Measurements from ENCODE around the gene DGCR2. TPM values are rescaled to one million over a fixed set of nuclear protein-coding genes. Genes with fewer than 3 reads are reported as not detected.

Gene DGCR2
- total and polyA plus RNA-seq, 2 of the 8 experiments (the other 6 are each of a cell fraction or from before 2014, with no cell fraction given): 42.3 to 62.2 TPM

GRCh38 chr22:19003508-19003907 lies 118.7 kb downstream of the DGCR2 start:
- Histone ChIP-seq H3K79me2 (ENCODE audit: control insufficient read depth in 1 of 2, insufficient read depth in 2 of 2, low read length in 2 of 2) (no peaks in the 10 kb centered on the region), H4K91ac (replicated peaks; ENCODE audit: insufficient read length, low read length) (no peak overlapping the region), H2BK5ac (ENCODE audit: low read depth, low read length) (no peak overlapping the region), H3K23ac (ENCODE audit: insufficient read length) (no peak overlapping the region), H3K4ac (replicated peaks; ENCODE audit: insufficient read length, low read depth, low read length) (no peak overlapping the region), H3K27ac (ENCODE audit: low read depth, low read length) (no peak overlapping the region), H2BK120ac (replicated peaks; ENCODE audit: low read depth, low read length) (no peak overlapping the region), H2AFZ (ENCODE audit: low read length) (no peak overlapping the region), H3K4me3 (ENCODE audit: extremely low read depth in 1 of 4, insufficient read depth in 2 of 4, low read depth in 3 of 4, low read length in 4 of 4) (no peak overlapping the region), H3K36me3 (ENCODE audit: control insufficient read depth in 2 of 4, insufficient read depth in 4 of 4, low read length in 3 of 4) (no peaks in the 10 kb centered on the region), H2BK12ac (ENCODE audit: low read depth, low read length) (no peak overlapping the region), H2AK5ac (ENCODE audit: low read depth, low read length) (no peak overlapping the region), H4K20me1 (replicated peaks in 1 of 2; ENCODE audit: control insufficient read depth in 1 of 2, insufficient read depth in 2 of 2, low read length in 2 of 2) (no peaks in the 10 kb centered on the region), H3K79me1 (ENCODE audit: low read depth, low read length) (no peaks in the 10 kb centered on the region), H3K4me2 (ENCODE audit: insufficient read depth in 1 of 2, low read depth in 2 of 2, low read length in 2 of 2) (no peak overlapping the region), H3K23me2 (ENCODE audit: low read depth, low read length) (no peaks in the 10 kb centered on the region; the same call in none of the 2 replicates), H2BK15ac (ENCODE audit: low read length) (no peak overlapping the region), H3K9me3 (ENCODE audit: insufficient read depth in 2 of 2, low read depth in 1 of 2, low read length in 1 of 2) (no peaks in the 10 kb centered on the region), H3K18ac (ENCODE audit: extremely low read depth, low read length) (no peak overlapping the region), H2BK20ac (ENCODE audit: low read length) (no peak overlapping the region), H3K9ac (replicated peaks in 1 of 4; ENCODE audit: extremely low read depth in 1 of 4, low read depth in 3 of 4, low read length in 3 of 4) (no peak overlapping the region), H3K4me1 (replicated peaks in 1 of 4; ENCODE audit: control insufficient read depth in 3 of 4, insufficient read depth in 4 of 4, low read length in 3 of 4) (no peaks in the 10 kb centered on the region), H4K5ac (ENCODE audit: insufficient read length, low read depth, low read length) (no peak overlapping the region), H3K14ac (ENCODE audit: insufficient read length) (no peak overlapping the region), H3K27me3 (replicated peaks in 1 of 4; ENCODE audit: control insufficient read depth in 3 of 4, extremely low read depth in 1 of 4, insufficient read depth in 3 of 4, low read length in 3 of 4) (no peaks in the 10 kb centered on the region), H3K56ac (replicated peaks; ENCODE audit: insufficient read length, low read depth, low read length) (no peak overlapping the region), H4K8ac (ENCODE audit: extremely low read depth, insufficient read depth, low read length) (no peak overlapping the region)
- ChIA-PET CTCF (ENCODE audit: partially characterized antibody) (interaction anchor here (0.6 to 1.9 kb wide), 2 partner anchors 11 to 555 kb away, joined by 3 to 7 read pairs; no protein-coding TSS in a partner anchor), POLR2A (ENCODE audit: partially characterized antibody) (no interaction called here)
- FAIRE-seq: no peak
- TF ChIP-seq GTF2F1 (IDR thresholded peaks at IDR 0.05; ENCODE audit: borderline replicate concordance, low read depth, low read length) (no peak), KDM1A (IDR thresholded peaks at IDR 0.05; ENCODE audit: borderline replicate concordance, low read length) (no peak), SRF (IDR thresholded peaks at IDR 0.05; ENCODE audit: low read depth, low read length) (no peak), RAD21 (IDR thresholded peaks at IDR 0.05 in 1 of 2, conservative IDR thresholded peaks at IDR 0.05 in 1 of 2; ENCODE audit: low read depth in 2 of 2, low read length in 2 of 2) (no peak), SUZ12 (IDR thresholded peaks at IDR 0.05; ENCODE audit: low read length) (no peak), TAF1 (IDR thresholded peaks at IDR 0.05; ENCODE audit: low read depth, low read length) (no peak), ATF2 (IDR thresholded peaks at IDR 0.05; ENCODE audit: low read length) (no peak), MAX (IDR thresholded peaks at IDR 0.05) (no peak), TAF7 (optimal IDR thresholded peaks at IDR 0.05; ENCODE audit: borderline replicate concordance, low read depth, low read length) (no peak), SP1 (IDR thresholded peaks at IDR 0.05; ENCODE audit: low read depth, low read length) (no peak), BACH1 (IDR thresholded peaks at IDR 0.05; ENCODE audit: low read length) (no peak), POLR2AphosphoS5 (IDR thresholded peaks at IDR 0.05; ENCODE audit: low read depth, low read length) (no peak), EP300 (IDR thresholded peaks at IDR 0.05; ENCODE audit: borderline replicate concordance in 1 of 2, low read depth in 2 of 2, low read length in 2 of 2) (no peak)
- no peak for DNase-seq (ENCODE audit: low read depth in 1 of 2, low spot score in 2 of 2)

Measured in H1 (cell line).